Fibroblast of pulmonary artery (primary cell): ENCODE results near the gene IRF4.

Experiments used
- DNase-seq: peaks from one replicate; pipeline ENCODE4 v3.0.0-alpha.2; 2010; ENCODE audit warnings: low read depth
- H3K4me3 ChIP-seq: replicated peaks from 2 replicates; pipeline ENCODE4 v1.5.1; 2011; ENCODE audit warnings: low read depth, mild to moderate bottlenecking, control low read depth, low read length, moderate library complexity
- CTCF ChIP-seq: IDR thresholded peaks from 2 replicates; pipeline ENCODE4 v1.5.1; 2011; ENCODE audit warnings: mild to moderate bottlenecking, control low read depth, low read length, inconsistent platforms; ENCODE audit errors: missing control alignments

IRF4 gene

GRCh38 chr6:362924-363249 is 28.7 kb upstream of the IRF4 start:
- TF ChIP-seq CTCF, result no peak
- DNase-seq, result no peak
- no peak overlapping the region for H3K4me3 ChIP-seq

DNA sequence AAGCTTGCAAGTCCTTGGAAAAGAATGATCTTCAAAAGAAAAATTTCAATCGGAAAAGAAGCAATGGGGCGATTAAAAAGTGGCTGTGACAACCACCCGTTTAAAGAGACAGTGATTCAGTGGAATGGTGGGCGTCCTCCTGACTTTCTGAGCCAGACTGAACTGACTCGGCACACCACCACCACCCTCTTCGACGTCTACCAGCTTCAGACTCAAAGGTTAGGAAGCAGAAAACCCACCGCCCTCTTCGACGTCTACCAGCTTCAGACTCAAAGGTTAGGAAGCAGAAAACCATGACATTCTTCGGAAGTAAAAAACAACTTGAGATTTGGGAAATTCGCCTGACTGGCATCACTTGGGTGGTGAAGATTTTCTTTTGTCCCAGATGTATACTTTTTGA is 28.3 kb upstream of the IRF4 start:
- TF ChIP-seq CTCF, result no peak
- no peak for DNase-seq
- no peak overlapping the region for H3K4me3 ChIP-seq

DNA sequence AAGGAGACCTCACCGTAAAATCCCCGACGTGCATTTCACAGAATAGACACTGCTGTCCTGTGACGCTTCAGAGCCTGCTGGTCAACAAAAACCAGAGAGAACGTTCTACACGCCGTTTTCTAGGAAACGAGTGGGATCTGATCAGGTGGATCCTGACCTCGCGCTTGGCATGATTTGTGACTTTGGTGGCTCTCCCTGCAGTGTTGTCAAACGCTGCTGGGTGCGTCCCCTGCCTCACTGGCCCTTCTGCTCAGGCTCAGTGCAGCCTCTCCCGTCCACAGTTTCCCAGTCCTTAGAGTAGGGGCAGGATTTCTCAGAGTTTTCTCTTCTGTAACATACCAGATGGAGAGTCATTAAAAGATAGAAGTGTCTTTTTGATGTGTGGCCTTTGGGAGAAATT is 27.6 kb upstream of the IRF4 start:
- no peak overlapping the region for H3K4me3 ChIP-seq
- DNase-seq, result no peak
- TF ChIP-seq CTCF, result no peak

- DNase-seq, result no peak
- no peak for TF ChIP-seq CTCF
- no peak overlapping the region for H3K4me3 ChIP-seq
These were observed 26.7 kb upstream of the IRF4 start for GRCh38 chr6:364609-365540.

DNA sequence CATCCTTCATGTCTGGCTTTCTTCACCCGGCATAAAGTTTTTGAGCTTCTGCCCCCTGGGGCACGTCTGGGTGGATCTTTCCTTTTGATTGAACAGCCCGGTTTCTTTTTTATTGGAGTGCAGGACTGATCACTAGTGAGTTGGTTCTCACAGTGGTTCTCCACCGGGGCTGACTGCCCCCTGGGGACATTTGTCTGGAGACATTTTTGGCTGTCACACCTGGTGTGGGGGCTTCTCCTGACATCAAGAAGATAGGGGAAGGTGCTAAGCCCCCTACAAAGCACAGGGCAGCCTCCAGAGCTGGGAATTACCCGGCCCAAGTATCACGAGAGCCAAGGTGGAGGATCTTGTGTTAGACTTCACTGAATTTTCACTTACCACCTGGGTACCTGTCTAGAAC is 25.7 kb upstream of the IRF4 start:
- DNase-seq, result no peak
- TF ChIP-seq CTCF, result no peak
- H3K4me3 ChIP-seq, result no peak overlapping the region

DNA sequence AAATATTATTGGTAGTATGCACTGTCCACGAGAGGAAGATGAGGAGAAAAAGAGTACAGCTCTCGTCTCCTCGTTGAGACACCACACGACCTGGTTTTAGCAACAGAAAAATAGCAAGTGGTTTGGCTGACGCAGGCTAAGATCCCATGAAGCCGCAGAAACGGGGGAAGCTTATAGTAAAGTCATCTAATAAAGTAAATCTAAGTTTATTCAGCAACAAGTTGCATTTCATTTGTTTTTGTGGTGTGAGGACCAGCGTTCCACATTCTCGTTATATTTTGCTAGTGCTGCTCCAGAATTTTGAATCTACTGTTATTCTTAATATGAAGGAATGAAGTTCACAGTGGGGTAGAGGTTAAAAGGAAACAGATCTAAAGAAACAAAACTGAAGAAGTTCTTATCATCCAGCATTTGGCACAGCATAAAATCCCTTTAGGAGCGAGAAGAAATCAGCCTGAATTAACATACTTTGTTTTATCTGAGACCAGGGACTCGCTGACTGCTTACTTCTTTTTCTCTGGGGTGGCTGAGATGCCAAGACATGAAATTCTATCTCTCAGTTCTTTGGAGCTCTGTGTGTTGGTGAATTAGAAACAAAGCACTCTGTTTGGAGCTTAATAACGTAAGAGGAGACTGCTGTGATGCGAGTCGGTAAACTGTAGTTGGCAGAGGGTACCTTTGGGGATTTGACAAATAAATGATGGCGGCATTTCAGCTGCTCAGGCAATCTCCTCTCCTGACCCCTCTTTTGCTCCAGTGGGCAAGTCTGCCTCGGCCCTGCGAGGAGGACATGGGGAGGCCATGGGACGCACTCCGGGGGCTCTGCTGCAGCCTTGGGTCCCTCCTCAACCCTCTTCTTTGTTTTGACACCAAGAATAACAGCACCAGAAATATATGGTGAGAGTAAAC is 24.9 kb upstream of the IRF4 start:
- no peak for DNase-seq

More for the DNA sequence above, 24.9 kb upstream of the IRF4 start:
- no peak overlapping the region for H3K4me3 ChIP-seq
- TF ChIP-seq CTCF, result no peak
